Heart right ventricle (tissue), 16 donors: ENCODE results near the gene CTDNEP1. TPM values are rescaled to one million over a fixed set of nuclear protein-coding genes. Genes with fewer than 3 reads are reported as not detected.

Experiments
- ATAC-seq, 8 donors: fragments of 200-7000 bp; cut with Tn5 transposase; one replicate each; pipeline ENCODE4 v1.9.1; 2020; ENCODE audit warnings: mild to moderate bottlenecking in 8 of 8, moderate library complexity in 8 of 8, moderate number of reproducible peaks in 1 of 8
- DNase-seq, 2 donors: peaks; one replicate each; pipeline ENCODE4 v3.0.0-alpha.2; 2020
- H3K27ac ChIP-seq, 10 donors: fragments of 200-600 bp; sonication (generic) in 2 of 10; one replicate each; pipeline versions ENCODE4 v1.5.0 to v1.8.0; 2020 to 2022; ENCODE audit warnings: mild to moderate bottlenecking in 3 of 10
- H3K27me3 ChIP-seq, 7 donors: fragments of 200-600 bp; one replicate each; pipeline ENCODE4 v1.8.0; 2021 to 2022; ENCODE audit warnings: mild to moderate bottlenecking in 2 of 7
- H3K36me3 ChIP-seq, 9 donors: fragments of 200-600 bp; sonication (generic) in 1 of 9; one replicate each; pipeline versions ENCODE4 v1.5.0 to v1.8.0; 2020 to 2022; ENCODE audit warnings: mild to moderate bottlenecking in 2 of 9
- H3K4me1 ChIP-seq, 9 donors: fragments of 200-600 bp; sonication (generic) in 1 of 9; one replicate each; pipeline versions ENCODE4 v1.5.0 to v1.8.0; 2020 to 2022; ENCODE audit warnings: mild to moderate bottlenecking in 4 of 9
- H3K4me3 ChIP-seq, 10 donors: fragments of 200-600 bp; sonication (generic) in 2 of 10; one replicate each; pipeline versions ENCODE4 v1.5.0 to v1.8.0; 2020 to 2022; ENCODE audit warnings: mild to moderate bottlenecking in 7 of 10, moderate library complexity in 2 of 10
- H3K9me3 ChIP-seq, 11 donors: fragments of 200-600 bp in 10 of 11; sonication (generic) in 2 of 11; one replicate each; pipeline versions ENCODE4 v1.5.0 to v1.8.0; 2013 to 2022; ENCODE audit warnings: mild to moderate bottlenecking in 2 of 11, control low read depth in 1 of 11, moderate library complexity in 1 of 11
- WGBS, 2 donors: extraction: QIAGEN DNeasy Blood & Tissue Kit; methylation state at CpG; one replicate each; pipeline ENCODE4 v1.1.7; 2013; ENCODE audit warnings: inconsistent platforms in 1 of 2; 5-methylcytosine and 5-hydroxymethylcytosine counted together
- intact Hi-C, 10 donors: fragments of 100-400 bp; cut with DNase I; formaldehyde crosslinking; loops; one replicate each; pipeline versions ENCODE4 v1.11.1 to v1.14.2; 2022
- polyA plus RNA-seq, 2 donors: library from polyadenylated mRNA; stranded (reverse); fragments of 200-250 nt; gene quantifications; one replicate each; pipeline ENCODE4 v1.2.3, GENCODE V29; 2013
- total RNA-seq, 10 donors: library from RNA; stranded (reverse); fragmentation: NEBNext Ultra II Directional in 3 of 10; extraction: Animal tissue kit (Norgen Biotek cat#: 25700) in 3 of 10; gene quantifications; one replicate each; pipeline versions ENCODE4 v1.2.1 to v1.2.4, GENCODE V29; 2021 to 2023
- TF ChIP-seq, protein P1 (sequence below), 9 donors: fragments of 200-600 bp; sonication (generic) in 2 of 9; IDR thresholded peaks; one replicate each; pipeline versions ENCODE4 v1.5.0 to v1.8.0; 2021 to 2022; ENCODE audit warnings: antibody characterized with exemption in 9 of 9, mild to moderate bottlenecking in 5 of 9, moderate library complexity in 1 of 9
- donor health status: Arrhythmogenic right ventricular cardiomyopathy.
- donor health status: ischemic (EF 13 %, LVEDD 7.1; RV severe dilation, severe dysfunction).
- donor health status: healthy with polysubstance abuse.
- donor health status: DM: no; HTN: yes; CAD: no.
- donor health status: DM: no; HTN: no; CAD: no.
- donor health status: ischemic (EF 25% LVEDD 6.9; RV normal size, moderate dysfunction).
- donor health status: ischemic (EF 25% LVEDD 5.7; RV mildly dilated, moderate dysfunction).
- donor health status: healthy.
- donor health status: DM: yes; HTN: yes; CAD: no.
- donor health status: Ischemic cardiomyopathy.
- donor health status: ischemic (EF 35%, LVEDD 5.7; RV mildly dilated, moderate dysfunction).
- donor health status: nonischemic (EF 11% LVEDD 7.7; RV severe dilation, severe dysfunction).
- donor health status: DM: yes; HTN: yes; CAD: no.
- donor health status: PGD.
- donor health status: ischemic (EF 29% LVEDD 5.4; RV normal size, mild dysfunction).
- donor health status: nonischemic (EF 23%, LVEDD 6.1; RV moderate dilation, normal function).

The CTDNEP1 gene
- total and polyA plus RNA-seq, 12 donors, result 56.3 to 135 (median 110) TPM

DNA sequence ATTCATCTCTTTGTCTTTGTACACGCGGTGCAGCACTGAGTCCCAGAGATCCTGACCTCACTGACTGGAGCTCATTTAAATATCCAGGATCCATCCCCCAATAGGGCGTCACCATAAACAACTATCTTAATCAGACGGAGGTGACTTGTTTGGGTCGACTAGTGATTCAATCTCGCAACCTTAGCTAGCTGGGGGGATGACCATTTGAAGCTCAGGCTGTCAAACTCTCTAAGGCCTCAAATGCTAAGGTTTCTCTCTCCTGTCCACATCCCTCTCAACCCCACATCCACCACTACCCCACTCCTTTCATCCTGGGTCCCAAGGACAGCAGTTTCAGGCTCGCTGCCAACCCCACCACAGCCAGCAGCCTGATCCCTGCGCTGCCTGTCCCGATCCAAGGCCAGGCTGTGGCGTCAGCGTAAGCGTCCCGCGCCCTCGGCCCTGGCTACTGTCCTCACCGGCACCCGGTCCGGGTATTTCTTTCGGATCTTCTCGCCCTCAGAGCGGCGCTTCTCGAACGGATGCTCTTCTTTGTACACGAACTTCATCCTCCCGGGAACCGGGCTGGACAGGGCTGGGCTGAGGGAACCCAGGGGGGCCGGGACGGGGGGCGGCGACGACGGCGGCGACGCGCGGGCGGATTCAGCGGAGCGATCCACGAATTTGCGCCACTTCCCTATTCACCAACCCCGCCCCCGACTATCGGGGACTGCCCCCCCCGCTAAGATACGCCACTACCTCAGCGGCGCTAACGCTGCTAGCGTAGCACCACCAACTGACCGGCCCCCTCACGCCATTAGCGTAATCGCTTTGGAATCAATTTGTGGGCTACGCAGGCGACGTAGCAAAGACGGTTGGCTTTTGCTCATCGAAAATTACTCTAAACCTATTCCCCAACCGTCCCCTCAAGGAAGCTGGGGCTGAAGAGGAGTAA lies 9.5 kb downstream of the CTDNEP1 start, which contains the start of gene GABARAP:
Gene GABARAP, minus strand, starts transcription at position 667 of the 934 bp plus-strand sequence. Its CDS starts 119 bp downstream, at position 548.
- WGBS, 2 donors, result 0 to 1% methylated on average over 62 of the region's 62 CpGs
- H3K27ac ChIP-seq, result peak within 1 kb of the TSS; percentile 88 to 100 (median 96)
- H3K36me3 ChIP-seq, result peaks cover 0 to 50% (median 15%) of the 10 kb centered on the region in 9 donors
- no peaks in the 10 kb centered on the region for H3K9me3 ChIP-seq
- H3K4me3 ChIP-seq, result peak within 1 kb of the TSS; percentile 68 to 97 (median 84)
- ATAC-seq (peak; percentile 28 to 66 (median 51)), DNase-seq (peak; percentile 96 to 97)
- peaks cover 14 to 39% (median 33%) of the 10 kb centered on the region in 9 donors for H3K4me1 ChIP-seq
- H3K27me3 ChIP-seq, result no peaks in the 10 kb centered on the region
- TF ChIP-seq, protein P1, sequence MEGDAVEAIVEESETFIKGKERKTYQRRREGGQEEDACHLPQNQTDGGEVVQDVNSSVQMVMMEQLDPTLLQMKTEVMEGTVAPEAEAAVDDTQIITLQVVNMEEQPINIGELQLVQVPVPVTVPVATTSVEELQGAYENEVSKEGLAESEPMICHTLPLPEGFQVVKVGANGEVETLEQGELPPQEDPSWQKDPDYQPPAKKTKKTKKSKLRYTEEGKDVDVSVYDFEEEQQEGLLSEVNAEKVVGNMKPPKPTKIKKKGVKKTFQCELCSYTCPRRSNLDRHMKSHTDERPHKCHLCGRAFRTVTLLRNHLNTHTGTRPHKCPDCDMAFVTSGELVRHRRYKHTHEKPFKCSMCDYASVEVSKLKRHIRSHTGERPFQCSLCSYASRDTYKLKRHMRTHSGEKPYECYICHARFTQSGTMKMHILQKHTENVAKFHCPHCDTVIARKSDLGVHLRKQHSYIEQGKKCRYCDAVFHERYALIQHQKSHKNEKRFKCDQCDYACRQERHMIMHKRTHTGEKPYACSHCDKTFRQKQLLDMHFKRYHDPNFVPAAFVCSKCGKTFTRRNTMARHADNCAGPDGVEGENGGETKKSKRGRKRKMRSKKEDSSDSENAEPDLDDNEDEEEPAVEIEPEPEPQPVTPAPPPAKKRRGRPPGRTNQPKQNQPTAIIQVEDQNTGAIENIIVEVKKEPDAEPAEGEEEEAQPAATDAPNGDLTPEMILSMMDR (IDR thresholded peaks at IDR 0.05), result no peak
- intact Hi-C loops, result loop anchor here in 2 of 10 donors (2.0 to 5.0 kb wide), 2 partner anchors 65 kb away; partner anchors contain the start of gene EIF5A (in 2 of the 2)

DNA sequence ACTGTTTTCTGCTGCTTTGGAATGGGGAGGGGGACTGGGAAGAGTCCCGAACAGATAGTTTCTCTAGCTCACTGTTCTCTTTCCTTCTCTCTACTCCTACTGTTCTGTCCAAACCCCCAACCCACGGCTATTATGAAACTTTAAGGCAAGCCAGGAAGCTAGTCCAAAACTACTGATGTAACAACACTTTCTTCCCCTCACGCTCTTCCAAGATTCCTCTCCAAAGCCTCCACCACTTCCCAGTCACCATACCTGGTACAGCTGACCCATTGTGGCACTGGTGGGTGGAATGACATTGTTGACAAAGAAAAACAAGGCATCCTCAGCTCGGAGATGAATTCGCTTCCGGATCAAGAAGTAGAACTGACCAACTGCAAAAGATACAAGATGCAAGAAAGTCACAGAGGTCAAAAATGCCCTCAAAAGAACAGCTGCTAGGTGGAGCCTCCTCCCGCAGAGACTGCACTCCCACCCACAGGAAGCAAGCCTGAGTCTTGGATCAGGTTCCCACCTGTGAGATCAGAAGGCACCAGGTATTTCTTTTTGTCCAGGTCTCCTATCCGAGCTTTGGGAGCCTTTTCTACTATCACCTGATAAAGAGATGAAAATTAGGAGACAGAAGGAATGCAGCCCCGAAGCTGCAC lies 10.3 kb downstream of the CTDNEP1 start:
- peaks cover 14 to 42% (median 38%) of the 10 kb centered on the region in 9 donors for H3K4me1 ChIP-seq
- no peak for ATAC-seq
- H3K36me3 ChIP-seq, result peaks cover 0 to 50% (median 14%) of the 10 kb centered on the region in 9 donors
- DNase-seq, result no peak
- 30 to 36% methylated on average over 9 of the region's 9 CpGs for WGBS, 2 donors
- H3K9me3 ChIP-seq, result no peaks in the 10 kb centered on the region
- intact Hi-C loops, result loop anchor here in 1 of 10 donors (5.0 kb wide), 1 partner anchor 66 kb away; the partner anchor contains the start of gene EIF5A
- peak overlapping the region; percentile 88 to 100 (median 96) for H3K27ac ChIP-seq
- H3K27me3 ChIP-seq, result no peaks in the 10 kb centered on the region
- TF ChIP-seq, protein P1 (IDR thresholded peaks at IDR 0.05), result no peak
- peak overlapping the region; percentile 68 to 97 (median 84) for H3K4me3 ChIP-seq

- peak overlapping the region in 7 of 10 donors; percentile 25 to 97 (median 86) for H3K4me3 ChIP-seq
- no peaks in the 10 kb centered on the region for H3K27me3 ChIP-seq
- H3K36me3 ChIP-seq, result peaks cover 0 to 50% (median 6%) of the 10 kb centered on the region in 9 donors
- intact Hi-C loops, result loop anchor here in 1 of 10 donors (5.0 kb wide), 1 partner anchor 67 kb away; the partner anchor contains the start of gene EIF5A
- TF ChIP-seq, protein P1 (IDR thresholded peaks at IDR 0.05), result no peak
- H3K27ac ChIP-seq, result peak overlapping the region in 8 of 10 donors; percentile 88 to 100 (median 94)
- H3K4me1 ChIP-seq, result peaks cover 14 to 47% (median 38%) of the 10 kb centered on the region in 9 donors
- 67 to 74% methylated on average over 4 of the region's 4 CpGs for WGBS, 2 donors
- no peaks in the 10 kb centered on the region for H3K9me3 ChIP-seq
- ATAC-seq (no peak), DNase-seq (no peak)
Observed at GRCh38 chr17:7240375-7240774, 11.2 kb downstream of the CTDNEP1 start.
